Measurements from ENCODE around the gene PKD2L1.

PKD2L1 gene

GRCh38 chr10:100267239-100268104 is 62.6 kb downstream of the PKD2L1 start, which contains the start of gene CWF19L1:
Gene CWF19L1, minus strand, starts transcription at chr10:100267638. Its CDS starts 45 bp downstream, at chr10:100267593.
- H4K20me1 ChIP-seq (ENCODE audit: low read depth, low read length) = no peaks in the 10 kb centered on the region
- H3K4me3 ChIP-seq (ENCODE audit: insufficient read depth, low read length, poor library complexity, severe bottlenecking) = peak within 1 kb of the TSS; percentile 92
- peak within 1 kb of the TSS; percentile 87 for H3K4me2 ChIP-seq (ENCODE audit: low read depth, low read length, poor library complexity, severe bottlenecking)
- H3K9ac ChIP-seq (ENCODE audit: low read length) = peak within 1 kb of the TSS; percentile 87
- no peak for TF ChIP-seq CTCF (IDR thresholded peaks at IDR 0.05; ENCODE audit: insufficient read depth, low read length, poor library complexity, severe bottlenecking)
- TF ChIP-seq EZH2phosphoT487 (conservative IDR thresholded peaks at IDR 0.05; ENCODE audit: low read length) = no peak
- H3K79me2 ChIP-seq (ENCODE audit: insufficient read depth, low read length) = peaks cover 42% of the 10 kb centered on the region
- H3F3A ChIP-seq (ENCODE audit: insufficient read depth) = peaks cover 14% of the 10 kb centered on the region; the same call in 1 of the 2 replicates
- H3K9me3 ChIP-seq (ENCODE audit: insufficient read depth, low read length) = no peaks in the 10 kb centered on the region
- H3K36me3 ChIP-seq (ENCODE audit: low read length) = no peaks in the 10 kb centered on the region
- no peaks in the 10 kb centered on the region for H3K27me3 ChIP-seq (ENCODE audit: low read length)
- peak within 1 kb of the TSS; percentile 47 for H3K27ac ChIP-seq (ENCODE audit: low read depth, low read length)
- no peaks in the 10 kb centered on the region for H3K9me2 ChIP-seq (replicated peaks; ENCODE audit: insufficient read depth, low read length)
- peak within 1 kb of the TSS; percentile 96 for H2AFZ ChIP-seq (ENCODE audit: low read depth, low read length, severe bottlenecking)

- H3K9me2 ChIP-seq (replicated peaks; ENCODE audit: insufficient read depth, low read length) = no peaks in the 10 kb centered on the region
- H3K27me3 ChIP-seq (ENCODE audit: low read length) = no peaks in the 10 kb centered on the region
- peaks cover 11% of the 10 kb centered on the region; the same call in 1 of the 2 replicates for H3F3A ChIP-seq (ENCODE audit: insufficient read depth)
- no peaks in the 10 kb centered on the region for H3K9me3 ChIP-seq (ENCODE audit: insufficient read depth, low read length)
- H4K20me1 ChIP-seq (ENCODE audit: low read depth, low read length) = no peaks in the 10 kb centered on the region
- peak overlapping the region; percentile 87 for H3K4me2 ChIP-seq (ENCODE audit: low read depth, low read length, poor library complexity, severe bottlenecking)
- H3K27ac ChIP-seq (ENCODE audit: low read depth, low read length) = peak overlapping the region; percentile 1; the same call in 1 of the 2 replicates
- peaks cover 45% of the 10 kb centered on the region for H3K79me2 ChIP-seq (ENCODE audit: insufficient read depth, low read length)
- TF ChIP-seq CTCF (IDR thresholded peaks at IDR 0.05; ENCODE audit: insufficient read depth, low read length, poor library complexity, severe bottlenecking) (no peak), EZH2phosphoT487 (conservative IDR thresholded peaks at IDR 0.05; ENCODE audit: low read length) (no peak)
- no peak overlapping the region for H2AFZ ChIP-seq (ENCODE audit: low read depth, low read length, severe bottlenecking)
- H3K4me3 ChIP-seq (ENCODE audit: insufficient read depth, low read length, poor library complexity, severe bottlenecking) = peak overlapping the region; percentile 92
- H3K9ac ChIP-seq (ENCODE audit: low read length) = no peak overlapping the region
- H3K36me3 ChIP-seq (ENCODE audit: low read length) = peaks cover 4% of the 10 kb centered on the region; the same call in 1 of the 2 replicates
These were observed 64.1 kb downstream of the PKD2L1 start for GRCh38 chr10:100265821-100266485.

GRCh38 chr10:100254191-100254590 is 75.8 kb downstream of the PKD2L1 start:
- H3K36me3 ChIP-seq (ENCODE audit: low read length) = peaks cover 34% of the 10 kb centered on the region; the same call in 1 of the 2 replicates
- no peak overlapping the region for H3K4me3 ChIP-seq (ENCODE audit: insufficient read depth, low read length, poor library complexity, severe bottlenecking)
- TF ChIP-seq CTCF (IDR thresholded peaks at IDR 0.05; ENCODE audit: insufficient read depth, low read length, poor library complexity, severe bottlenecking) (no peak), EZH2phosphoT487 (conservative IDR thresholded peaks at IDR 0.05; ENCODE audit: low read length) (no peak)
- H3K27me3 ChIP-seq (ENCODE audit: low read length) = no peaks in the 10 kb centered on the region
- no peaks in the 10 kb centered on the region for H3F3A ChIP-seq (ENCODE audit: insufficient read depth)
- H3K79me2 ChIP-seq (ENCODE audit: insufficient read depth, low read length) = no peaks in the 10 kb centered on the region
- no peak overlapping the region for H3K4me2 ChIP-seq (ENCODE audit: low read depth, low read length, poor library complexity, severe bottlenecking)
- no peak overlapping the region for H3K9ac ChIP-seq (ENCODE audit: low read length)
- H3K9me2 ChIP-seq (replicated peaks; ENCODE audit: insufficient read depth, low read length) = no peaks in the 10 kb centered on the region
- no peaks in the 10 kb centered on the region for H3K9me3 ChIP-seq (ENCODE audit: insufficient read depth, low read length)
- no peaks in the 10 kb centered on the region for H4K20me1 ChIP-seq (ENCODE audit: low read depth, low read length)
- H2AFZ ChIP-seq (ENCODE audit: low read depth, low read length, severe bottlenecking) = no peak overlapping the region
- no peak overlapping the region for H3K27ac ChIP-seq (ENCODE audit: low read depth, low read length)
